Fibroblast of villous mesenchyme (primary cell): Measurements from ENCODE around the gene NEK4. TPM values are rescaled to one million over a fixed set of nuclear protein-coding genes. Genes with fewer than 3 reads are reported as not detected.
A peak's percentile ranks its signal among the peaks of the same experiment; 100 is the strongest.

Experiments
- DNase-seq: peaks from one replicate; pipeline ENCODE4 v3.0.0-alpha.2; 2010; ENCODE audit warnings: low read depth
- H3K4me3 ChIP-seq: 2 replicates; pipeline ENCODE4 v1.5.1; 2011; ENCODE audit warnings: low read depth, mild to moderate bottlenecking, low read length
- total RNA-seq: library from RNA; depleted of rRNA; stranded (reverse); fragments of >200 nt; gene quantifications from 2 replicates; pipeline ENCODE4 v1.2.3, GENCODE V29; 2012
- TF ChIP-seq, protein P1 (sequence below): IDR thresholded peaks from 2 replicates; pipeline ENCODE4 v1.5.1; 2012; ENCODE audit warnings: low read depth, mild to moderate bottlenecking, low read length; ENCODE audit not compliant: insufficient read depth

The NEK4 gene
- total RNA-seq, 1 donor: 28.1 TPM

- no peak overlapping the region for H3K4me3 ChIP-seq
- TF ChIP-seq, protein P1, sequence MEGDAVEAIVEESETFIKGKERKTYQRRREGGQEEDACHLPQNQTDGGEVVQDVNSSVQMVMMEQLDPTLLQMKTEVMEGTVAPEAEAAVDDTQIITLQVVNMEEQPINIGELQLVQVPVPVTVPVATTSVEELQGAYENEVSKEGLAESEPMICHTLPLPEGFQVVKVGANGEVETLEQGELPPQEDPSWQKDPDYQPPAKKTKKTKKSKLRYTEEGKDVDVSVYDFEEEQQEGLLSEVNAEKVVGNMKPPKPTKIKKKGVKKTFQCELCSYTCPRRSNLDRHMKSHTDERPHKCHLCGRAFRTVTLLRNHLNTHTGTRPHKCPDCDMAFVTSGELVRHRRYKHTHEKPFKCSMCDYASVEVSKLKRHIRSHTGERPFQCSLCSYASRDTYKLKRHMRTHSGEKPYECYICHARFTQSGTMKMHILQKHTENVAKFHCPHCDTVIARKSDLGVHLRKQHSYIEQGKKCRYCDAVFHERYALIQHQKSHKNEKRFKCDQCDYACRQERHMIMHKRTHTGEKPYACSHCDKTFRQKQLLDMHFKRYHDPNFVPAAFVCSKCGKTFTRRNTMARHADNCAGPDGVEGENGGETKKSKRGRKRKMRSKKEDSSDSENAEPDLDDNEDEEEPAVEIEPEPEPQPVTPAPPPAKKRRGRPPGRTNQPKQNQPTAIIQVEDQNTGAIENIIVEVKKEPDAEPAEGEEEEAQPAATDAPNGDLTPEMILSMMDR: no peak
- DNase-seq: no peak
Measured at GRCh38 chr3:52756141-52756540, 14.6 kb downstream of the NEK4 start.

- no peak for DNase-seq
- no peak overlapping the region for H3K4me3 ChIP-seq
- TF ChIP-seq, protein P1: no peak
Measured at GRCh38 chr3:52754373-52754772, 16.4 kb downstream of the NEK4 start.

DNA sequence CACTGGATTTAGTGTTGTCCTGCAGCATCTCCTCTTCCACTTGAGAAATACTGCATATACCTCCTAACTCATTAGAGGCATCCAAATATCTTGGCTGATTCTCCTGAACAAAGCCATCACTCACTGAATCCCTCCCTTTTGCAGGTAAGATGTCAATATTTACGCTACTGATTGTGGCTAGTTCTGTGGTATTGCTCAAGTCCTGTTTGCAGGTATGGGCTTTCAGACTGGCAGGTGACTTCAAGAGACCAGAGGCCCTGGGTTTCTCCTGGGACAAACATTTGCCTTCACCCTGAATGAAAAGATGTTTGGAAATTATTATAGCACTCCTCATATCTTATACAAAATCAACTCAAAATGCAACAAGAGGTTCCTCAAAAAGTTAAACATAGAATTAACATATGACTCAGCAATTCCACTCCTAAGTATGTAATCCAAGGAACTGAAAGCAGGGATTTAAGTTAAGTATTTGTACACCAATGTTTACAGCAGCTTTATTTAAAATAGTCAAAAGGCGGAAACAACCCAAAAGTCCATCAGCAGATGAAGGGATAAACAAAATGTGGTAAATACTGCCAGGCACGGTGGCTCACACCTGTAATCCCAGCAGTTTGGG, 18.6 kb downstream of the NEK4 start:
- DNase-seq: peak; percentile 53
- H3K4me3 ChIP-seq: no peak overlapping the region
- TF ChIP-seq, protein P1: no peak

DNA sequence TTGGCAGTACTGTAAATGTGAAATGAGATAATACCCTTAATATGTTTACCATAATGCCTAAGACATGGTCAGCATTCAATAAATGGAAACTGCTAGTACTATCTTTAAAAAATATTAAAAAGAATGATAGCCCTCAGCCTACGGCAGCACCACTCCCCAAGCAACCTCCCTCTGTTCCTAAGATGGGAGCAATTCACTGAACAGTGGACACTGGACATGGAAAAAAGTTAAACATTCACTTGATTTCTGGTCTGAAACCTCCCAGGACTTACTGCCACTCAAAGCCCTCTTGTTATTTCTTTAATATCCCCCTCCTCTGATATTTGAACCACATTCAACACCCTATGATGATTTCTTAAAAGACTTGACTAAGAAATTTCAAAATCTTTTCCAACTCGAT, 27.0 kb downstream of the NEK4 start:
- no peak for DNase-seq
- no peak overlapping the region for H3K4me3 ChIP-seq
- TF ChIP-seq, protein P1: no peak

DNA sequence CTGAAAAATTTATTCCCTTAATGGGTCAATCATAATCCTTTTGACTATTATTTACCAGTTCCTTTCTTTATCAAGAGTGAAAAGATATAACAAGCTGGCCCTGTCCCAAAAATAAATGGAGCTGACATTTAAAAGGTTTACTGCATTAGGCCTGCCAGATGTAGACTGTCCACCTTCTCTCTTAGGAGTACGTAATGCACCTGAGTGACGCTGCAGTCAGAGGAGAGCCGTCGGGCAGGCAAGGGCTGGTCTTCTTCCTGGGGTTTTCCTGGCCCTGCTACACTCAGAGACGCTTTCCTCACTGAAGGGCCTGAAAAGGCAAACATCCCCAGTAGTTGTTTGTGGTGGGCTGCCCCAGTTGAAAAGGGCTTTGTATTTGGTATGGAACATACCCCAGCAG, 27.6 kb downstream of the NEK4 start:
- no peak overlapping the region for H3K4me3 ChIP-seq
- DNase-seq: no peak
- TF ChIP-seq, protein P1: no peak

- peak; percentile 44 for DNase-seq
- TF ChIP-seq, protein P1: peak; percentile 63
Measured at GRCh38 chr3:52742418-52743041, 28.2 kb downstream of the NEK4 start.

More at GRCh38 chr3:52742418-52743041, 28.2 kb downstream of the NEK4 start:
- no peak overlapping the region for H3K4me3 ChIP-seq
